HG03097 (cell line): ENCODE results near the gene TANGO2.

Experiments used
- ATAC-seq: cut with Tn5 transposase; IDR thresholded peaks from one replicate; pipeline ENCODE4 v1.9.1; 2021; ENCODE audit not compliant: unreplicated experiment, low FRiP score

Gene TANGO2

DNA sequence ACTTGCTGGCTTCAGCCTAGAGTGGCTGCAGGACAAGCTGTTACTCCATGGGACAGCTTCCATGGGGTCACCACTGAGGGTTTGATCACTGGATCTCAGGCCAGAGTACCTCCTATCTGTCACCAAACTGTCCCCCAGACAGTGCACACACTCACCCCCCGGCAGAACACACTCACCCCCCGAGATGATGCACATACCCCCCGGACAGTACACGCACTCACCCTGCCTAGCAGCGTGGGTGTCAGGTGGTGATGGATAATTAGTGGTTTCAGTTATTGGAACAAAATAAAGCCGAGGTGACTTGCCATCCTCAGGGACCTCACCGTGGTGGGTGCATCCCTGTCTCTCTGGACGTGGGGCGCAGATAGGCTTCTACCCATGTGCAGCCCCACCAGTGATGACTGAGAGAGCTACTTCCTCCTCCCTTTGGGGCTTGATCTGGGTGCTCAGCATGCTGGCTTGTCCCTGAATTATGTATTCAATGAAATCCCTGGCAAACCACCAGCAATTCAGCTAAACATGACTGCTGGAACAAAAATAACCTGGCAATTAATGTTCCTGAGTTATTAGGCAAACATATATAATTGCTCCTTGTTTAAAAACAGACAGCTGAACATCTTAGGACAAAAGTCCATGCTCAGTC, 18.9 kb downstream of the TANGO2 start:
- ATAC-seq = no peak

DNA sequence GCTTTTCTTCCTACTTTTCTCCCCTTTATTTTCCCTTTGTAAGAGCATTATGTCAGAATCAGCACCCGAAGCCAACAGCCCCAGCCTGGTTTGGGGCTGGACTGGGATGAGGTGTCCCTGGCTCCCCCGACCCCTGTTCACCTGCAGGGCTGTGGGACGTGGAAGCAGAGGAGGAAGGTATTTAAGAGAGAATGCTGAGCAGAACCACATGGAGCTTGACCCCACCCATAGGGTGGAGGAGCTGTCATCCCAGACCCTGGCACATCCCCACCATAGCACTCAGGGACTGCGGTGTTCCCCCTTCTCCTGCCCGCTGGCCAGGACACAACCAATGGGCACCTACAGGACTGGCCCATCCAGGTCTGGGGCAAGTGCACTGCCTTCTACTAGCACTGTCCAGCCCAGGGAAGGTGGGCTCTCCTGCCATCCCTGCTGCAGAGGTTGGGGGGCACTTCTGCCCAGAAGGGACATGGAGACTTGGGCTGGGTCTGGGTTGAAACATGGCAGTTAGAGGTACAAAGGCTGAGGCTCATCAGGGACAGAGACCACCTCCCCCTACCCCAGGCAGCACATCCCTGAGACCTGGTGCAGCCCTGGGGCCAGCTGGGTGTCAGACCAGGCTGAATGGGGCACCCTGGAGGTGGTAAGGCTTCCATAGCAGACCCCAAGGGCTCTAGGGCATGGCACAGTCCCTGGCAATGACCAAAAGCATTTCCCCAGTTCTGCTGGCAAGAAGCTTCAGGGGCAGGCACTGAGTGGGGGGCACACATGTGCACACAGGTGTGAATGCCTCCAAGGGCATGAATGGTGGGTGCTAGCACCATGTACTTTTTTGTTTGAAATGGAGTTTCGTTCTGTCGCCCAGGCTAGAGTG, 19.7 kb downstream of the TANGO2 start:
- no peak for ATAC-seq

DNA sequence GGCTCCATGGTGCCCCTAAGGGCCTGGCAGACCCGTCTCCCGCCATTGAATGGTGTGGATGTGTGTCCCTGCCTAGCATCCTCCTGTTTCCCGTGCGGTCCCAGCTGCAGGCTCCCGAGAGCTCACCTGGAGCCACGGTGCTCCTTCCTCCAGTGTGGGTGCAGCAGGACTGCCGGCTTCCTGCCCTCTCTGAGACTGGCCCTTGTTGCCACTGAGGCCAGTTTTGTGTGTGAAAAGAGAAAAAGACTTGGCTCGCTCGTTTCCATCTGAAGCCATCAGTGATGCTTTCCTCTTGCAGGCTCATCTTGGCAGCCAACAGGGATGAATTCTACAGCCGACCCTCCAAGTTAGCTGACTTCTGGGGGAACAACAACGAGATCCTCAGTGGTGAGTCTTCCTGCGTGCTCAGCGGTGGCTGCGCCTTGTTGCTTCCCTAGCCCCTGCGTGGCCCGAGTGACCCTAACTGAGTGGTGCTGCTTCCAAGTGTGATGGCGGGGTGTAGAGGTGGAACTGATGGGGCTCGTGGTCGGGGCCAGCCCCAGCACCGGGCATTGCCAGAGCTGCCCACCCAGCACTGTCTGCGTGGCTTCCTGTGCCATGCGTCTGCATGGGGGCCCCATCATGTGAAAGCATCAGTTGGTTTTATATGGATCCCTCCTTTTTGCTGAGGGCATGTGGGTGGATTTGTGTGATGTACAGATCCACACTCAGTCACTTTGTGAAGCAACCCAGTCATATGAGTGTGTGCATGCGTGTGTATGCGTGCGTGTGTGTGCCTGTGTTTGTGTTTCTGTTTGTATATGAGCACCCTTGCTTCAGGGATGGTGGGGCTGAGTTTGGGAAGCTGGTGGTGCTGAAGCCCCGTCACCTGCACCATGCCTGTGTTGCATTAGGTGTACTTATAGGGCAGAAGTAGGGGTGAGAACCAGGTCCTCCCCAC, 22.4 kb downstream of the TANGO2 start:
- no peak for ATAC-seq

DNA sequence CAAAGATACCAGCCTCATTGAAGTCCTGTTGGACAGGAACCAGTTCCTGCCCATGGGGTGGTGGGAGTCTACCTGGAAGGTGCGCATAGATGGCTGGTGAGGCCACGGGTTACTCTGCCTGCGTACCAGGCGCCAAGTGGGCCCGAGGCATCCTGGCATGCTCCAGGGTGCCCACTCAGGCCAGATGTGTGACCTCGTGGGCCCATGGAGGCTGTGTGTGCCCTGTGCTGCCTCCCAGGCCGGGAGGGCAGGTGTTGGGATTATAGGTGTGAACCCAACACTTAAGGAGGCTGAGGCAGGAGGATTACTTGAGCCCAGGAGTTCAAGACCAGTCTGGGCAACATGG, 23.1 kb downstream of the TANGO2 start:
- no peak for ATAC-seq

DNA sequence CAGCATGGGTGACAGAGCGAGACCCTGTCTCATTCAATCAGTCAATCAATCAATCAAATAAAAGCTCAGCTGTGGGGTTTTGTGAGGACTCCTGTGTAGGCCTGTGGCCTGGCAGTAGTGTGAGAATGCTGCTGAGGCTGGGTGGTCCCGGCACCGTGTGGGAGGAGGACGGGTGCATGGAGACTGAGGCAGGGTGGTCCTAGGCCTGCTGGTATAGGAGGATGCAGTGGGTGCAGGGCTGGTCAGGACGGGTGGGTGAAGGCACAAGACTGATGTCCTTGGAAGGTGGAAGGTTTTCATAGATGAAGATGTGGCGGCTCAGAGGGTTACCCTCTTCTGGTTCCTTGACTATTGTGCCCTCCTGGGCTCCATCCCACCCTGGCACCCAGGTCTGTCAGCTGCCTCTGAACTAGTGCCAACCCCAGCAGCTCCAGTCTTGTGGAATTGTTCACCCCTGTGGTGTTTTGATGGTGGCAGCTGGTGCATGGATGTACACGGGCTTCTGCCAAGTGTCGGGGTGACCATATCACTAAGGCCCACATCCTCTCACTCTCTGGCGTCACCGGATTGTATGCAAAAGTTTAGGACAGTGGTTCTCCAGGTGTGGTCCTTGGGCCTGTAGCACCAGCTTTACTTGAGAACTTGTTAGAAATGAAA, 23.7 kb downstream of the TANGO2 start:
- ATAC-seq = no peak

DNA sequence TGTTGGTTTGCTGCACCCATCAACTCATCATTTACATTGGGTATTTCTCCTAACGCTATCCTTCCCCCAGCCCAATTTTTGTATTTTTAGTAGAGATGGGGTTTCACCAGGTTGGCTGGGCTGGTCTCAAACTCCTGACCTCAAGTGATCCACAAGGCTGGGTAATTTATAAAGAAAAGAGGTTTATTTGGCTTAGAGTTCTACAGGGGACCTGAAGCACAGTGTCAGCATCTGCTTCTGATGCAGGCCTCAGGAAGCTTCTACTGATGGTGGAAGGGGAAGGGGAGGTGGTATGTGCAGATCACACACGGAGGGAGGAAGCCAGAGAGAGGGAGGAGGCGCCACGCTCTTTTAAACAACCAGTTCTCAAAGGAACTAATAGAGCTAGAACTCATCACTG, 25.8 kb downstream of the TANGO2 start:
- ATAC-seq = no peak

DNA sequence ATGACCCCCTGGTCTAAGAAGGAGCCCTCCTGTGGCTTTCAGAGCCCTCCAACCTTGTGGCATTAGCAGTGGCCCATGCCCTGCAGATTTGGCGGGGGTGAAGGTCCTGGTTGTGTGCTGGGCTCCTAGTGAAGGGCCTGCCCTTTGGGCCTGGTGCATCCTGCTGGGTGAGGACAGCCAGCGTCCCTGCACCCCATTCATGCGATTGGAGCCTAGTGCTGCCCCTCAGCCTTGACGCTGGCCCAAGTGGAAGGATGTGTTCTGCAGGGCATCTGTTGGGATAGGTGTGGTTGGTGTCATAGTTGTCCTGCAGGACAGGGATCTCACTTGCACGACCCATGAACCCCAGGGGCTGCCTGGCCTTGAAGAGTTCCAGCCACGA, 31.0 kb downstream of the TANGO2 start:
- ATAC-seq = no peak

DNA sequence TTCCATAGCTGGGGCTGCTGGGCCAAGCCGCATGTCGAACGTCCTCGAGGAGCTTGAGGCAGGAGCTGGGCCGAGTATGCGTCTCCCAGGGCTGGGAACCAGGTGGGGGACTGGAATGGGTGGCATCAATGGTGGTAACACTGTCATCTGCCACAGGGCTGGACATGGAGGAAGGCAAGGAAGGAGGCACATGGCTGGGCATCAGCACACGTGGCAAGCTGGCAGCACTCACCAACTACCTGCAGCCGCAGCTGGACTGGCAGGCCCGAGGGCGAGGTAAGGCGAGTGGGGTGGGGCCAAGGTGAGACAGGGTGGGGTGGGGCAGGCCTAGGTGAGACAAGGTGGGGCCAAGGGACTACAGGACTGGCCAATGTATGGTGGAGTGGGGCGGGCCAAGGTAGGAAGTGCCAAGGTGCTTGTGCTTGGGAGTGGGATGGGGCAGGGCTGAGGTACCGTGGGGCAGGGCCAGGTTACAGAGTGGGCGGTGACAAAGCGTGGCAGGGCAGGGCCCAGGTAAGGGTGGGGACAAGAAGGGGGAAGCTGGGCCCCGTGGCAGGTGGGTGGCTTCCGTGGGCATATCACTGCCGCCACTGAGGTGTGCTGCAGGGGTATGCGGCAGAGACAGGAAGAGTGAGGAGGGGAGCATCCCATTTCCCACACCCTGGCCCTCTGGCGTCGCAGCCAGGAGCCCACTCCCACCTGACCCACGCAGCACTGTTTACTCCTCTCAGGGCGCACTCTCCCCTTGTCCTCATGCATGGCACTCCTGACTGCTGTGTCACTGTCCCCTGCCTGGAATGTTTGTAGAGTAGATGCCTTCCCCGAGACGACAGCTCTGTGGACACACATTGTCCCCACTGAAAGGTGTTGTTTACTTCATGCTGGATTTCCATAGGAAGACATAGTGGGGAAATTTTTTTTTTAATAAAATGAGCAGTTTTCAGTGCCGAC, 31.7 kb downstream of the TANGO2 start:
- no peak for ATAC-seq

DNA sequence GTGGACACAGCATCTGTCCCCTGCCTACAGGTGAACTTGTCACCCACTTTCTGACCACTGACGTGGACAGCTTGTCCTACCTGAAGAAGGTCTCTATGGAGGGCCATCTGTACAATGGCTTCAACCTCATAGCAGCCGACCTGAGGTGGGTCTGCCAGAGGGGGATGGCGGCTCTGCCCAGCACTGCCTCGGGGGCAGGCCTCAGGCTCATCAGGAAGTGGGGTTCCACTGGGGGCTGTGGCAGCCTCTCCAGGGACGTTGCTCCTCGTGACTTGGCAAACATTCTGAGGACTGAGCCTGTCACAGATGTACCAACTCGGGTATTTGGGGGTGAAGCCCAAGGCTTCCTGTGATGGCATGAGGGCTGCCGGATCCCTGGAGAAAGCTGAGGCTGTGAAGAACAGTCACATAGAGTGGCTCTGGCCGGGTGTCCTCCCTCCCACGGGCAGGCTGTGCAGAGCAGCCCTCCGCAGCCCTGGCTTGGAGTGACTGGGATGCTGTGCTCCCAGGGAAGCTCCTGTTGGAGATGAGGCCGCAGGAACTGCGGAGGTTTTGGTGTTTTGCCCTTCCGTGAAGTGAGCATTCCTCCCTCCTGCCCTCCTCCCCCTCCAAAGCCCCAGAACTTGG, 32.6 kb downstream of the TANGO2 start:
- no peak for ATAC-seq

DNA sequence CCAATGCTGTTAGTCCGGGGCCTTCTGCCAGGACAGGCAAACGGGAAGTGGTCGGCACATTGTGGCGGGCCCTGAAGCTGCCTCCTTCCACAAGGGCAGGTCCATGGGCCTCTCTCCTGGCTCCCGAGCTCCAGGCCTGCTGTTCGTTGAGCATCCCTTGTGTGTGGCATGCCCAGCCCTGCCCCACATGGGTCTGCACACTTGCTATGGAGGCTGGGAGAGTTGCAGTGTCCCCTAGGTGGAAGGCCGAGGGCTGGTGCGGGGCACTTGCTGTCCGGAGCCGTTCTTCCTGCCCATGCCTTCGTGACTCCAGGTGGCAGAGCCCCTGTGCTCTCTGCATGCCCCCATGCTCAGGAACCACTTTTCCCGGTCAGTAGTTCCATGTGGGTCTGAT, 33.1 kb downstream of the TANGO2 start:
- no peak for ATAC-seq

DNA sequence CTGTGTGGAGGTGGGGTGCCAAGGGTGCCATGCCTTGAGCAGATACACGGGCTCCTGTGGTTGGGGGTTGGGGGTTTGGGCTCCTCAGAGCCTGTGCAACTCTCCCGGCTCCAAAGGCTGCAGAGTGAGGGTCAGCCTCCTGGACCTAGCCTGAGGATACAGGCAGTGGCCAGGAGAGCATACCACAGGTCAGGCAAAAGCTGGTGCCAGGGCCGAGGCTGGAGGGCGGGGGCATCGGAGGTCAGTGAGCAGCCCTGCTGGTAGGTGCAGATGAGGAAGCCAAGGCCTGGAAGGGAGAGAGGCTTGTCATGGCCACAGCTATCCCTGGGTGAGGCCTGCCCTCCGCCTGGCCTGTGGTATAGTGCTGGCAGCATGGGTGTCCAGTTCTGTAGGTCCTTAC, 33.6 kb downstream of the TANGO2 start:
- no peak for ATAC-seq

DNA sequence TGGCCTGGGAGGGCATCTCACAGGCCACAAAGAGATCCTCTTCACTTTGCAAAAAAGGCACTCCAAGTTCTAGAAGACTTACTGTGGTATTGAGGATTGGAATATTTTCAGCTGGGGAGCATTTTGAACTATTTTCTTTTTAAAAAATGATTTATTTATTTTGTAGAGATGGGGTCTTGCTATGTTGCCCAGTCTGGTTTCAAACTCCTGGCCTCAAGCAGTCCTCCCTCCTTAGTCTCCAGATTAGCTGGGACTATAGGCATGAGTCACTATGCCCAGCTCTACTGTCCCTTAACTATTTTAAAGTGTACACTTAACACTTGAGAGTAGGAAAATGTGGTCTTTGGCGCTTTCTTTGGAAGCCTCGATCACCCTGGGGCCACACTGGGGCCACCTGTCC, 34.2 kb downstream of the TANGO2 start:
- ATAC-seq = no peak

DNA sequence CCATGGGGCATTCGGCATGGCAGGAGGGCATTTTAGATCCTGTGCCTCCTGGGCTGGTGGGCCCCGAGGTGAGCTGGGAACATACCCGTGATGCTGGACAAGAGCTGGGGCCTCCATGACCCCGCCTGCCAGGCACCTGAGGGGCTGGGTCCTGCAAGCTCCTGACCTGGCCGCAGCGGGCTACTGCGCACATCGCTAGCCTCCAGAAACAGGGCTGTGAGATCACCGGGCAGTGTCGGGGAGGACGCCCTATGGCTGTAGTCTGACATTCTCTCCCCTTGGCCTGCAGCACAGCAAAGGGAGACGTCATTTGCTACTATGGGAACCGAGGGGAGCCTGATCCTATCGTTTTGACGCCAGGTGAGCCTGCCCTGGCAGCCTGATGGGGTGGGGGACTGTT, 34.7 kb downstream of the TANGO2 start:
- no peak for ATAC-seq

DNA sequence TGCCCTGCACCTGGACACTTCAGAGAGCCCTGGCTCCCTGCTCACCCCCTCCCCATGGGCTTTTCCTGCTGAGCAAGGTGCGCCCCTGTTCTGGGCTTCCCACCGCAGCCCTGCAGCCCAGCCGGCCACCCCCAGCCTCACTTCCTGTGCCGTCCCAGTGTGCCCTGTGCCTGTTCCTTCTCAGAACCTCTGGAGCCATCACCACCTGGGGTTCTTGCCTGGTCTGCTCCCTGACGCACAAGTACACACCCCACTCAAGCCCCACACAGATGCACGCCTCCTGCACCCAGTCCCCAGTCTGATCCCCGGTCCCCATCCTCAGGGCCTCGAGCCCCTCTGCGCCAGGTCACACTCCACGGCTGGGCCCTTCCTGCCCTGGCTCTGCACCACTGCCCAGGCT, 35.3 kb downstream of the TANGO2 start:
- no peak for ATAC-seq

DNA sequence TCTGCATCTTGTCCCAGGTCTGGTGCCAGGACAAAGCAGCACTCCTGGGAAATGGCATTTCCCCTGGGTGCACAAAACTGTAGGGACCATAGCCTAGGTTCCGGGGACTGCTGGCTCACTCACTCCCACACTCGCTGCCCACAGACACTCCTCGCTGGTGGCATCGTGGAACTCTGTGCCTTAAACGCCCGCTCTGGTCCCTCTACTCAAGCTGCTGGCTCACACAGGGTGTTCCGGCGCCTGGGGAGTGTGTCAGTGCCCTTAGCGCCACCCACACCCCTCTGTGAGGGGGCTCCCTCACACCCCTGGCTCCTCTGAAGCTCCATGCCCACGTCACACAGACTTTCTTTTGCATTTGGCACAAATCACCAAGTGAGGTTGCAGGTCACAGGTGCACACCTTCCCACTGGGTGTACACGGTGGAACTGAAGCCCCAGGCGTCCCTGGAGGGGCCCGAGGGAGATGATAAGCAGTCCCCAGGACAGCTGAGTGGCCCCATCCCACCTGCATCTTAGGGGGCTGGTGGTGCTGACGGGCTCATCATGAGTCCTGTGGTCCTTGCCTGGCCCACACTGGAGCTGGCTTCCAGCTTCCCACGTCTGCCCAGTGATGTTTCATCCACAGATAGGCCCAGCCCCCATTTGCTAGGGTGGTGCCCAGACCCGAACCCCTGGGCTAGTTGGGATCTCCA, 35.9 kb downstream of the TANGO2 start:
- ATAC-seq = no peak

DNA sequence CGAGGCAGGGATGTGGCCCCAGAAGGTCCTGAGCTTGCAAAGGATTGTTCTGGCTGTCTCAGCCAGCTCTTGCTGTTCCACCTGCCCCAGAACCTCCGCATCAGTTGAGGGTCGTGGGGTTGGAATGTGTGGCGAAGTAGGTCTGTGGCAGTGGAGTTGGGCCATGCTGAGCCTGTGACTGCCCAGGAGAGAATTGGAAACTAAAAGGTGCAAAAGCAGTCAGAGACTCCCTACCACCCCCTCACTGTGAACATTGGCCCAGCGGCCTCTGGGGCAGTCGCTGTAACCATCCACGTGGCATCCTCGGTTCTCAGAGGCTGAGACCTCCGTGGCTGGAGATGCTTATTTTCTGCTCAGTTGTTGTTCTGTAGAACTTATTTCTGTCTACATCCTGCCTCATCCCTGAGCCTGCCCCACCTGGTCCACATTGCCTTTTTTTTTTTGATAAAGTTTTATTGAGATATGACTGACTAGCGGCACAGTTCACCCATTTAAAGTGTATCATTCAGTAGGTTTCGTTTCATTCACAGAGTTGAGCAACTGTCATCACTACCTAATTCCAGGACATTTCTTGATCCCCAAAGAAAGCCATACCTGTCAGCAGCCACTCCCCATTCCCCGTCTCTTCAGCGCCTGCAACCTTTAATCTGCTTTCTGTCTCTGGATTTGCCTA, 36.8 kb downstream of the TANGO2 start:
- ATAC-seq = no peak

DNA sequence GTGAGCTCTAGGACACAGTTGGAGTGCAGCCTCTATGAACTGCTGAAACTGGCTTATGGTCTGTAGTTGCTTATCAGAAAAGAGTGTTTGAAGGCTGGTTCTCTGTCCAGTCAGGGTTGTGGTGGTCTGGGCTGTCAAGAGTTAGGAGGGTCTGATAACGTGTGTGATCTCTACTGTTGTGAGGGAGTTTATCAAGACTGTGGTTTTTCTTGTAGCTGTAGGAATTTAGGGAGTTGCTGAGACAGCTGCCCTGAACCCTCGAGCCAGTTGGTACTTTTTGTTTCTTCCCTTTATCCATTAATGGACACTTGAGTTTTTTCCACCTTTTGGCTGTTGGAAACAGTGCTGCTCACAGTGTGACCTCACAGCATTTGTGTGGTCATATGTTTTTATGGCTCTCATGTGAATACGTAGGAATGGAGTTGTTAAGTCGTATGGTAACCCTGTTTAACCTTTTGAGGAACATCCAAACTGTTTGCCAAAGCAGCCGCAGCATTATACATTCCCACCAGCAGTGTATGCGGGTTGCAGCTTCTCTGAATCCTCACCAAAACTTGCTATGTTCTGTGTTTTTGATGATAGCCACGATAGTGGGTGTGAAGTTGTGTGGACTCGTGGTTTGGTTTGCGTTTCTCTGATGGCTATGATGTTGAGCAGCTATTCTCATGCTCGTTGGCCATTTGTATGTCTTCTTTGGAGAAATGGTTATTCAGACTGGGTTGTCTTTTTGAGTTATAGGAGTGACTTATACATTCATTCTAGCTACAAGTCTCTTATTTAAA, 38.3 kb downstream of the TANGO2 start:
- no peak for ATAC-seq
